ENCODE data around the gene GAP43. TPM values are rescaled to one million over a fixed set of nuclear protein-coding genes. Genes with fewer than 3 reads are reported as not detected.

Gene GAP43
- total and polyA plus RNA-seq, 4 donors: 0.06 to 0.60 (median 0.19) TPM

- Histone ChIP-seq H3K27ac (ENCODE audit: low read depth in 1 of 2, low read length in 1 of 2) (no peak overlapping the region), H3K4me1 (ENCODE audit: control insufficient read depth in 5 of 5, insufficient read depth in 5 of 5, low read length in 5 of 5) (peaks cover 0 to 12% (median 0%) of the 10 kb centered on the region in 5 donors), H3K36me3 (ENCODE audit: control insufficient read depth in 4 of 4, insufficient read depth in 4 of 4, low read length in 4 of 4) (no peaks in the 10 kb centered on the region), H3K4me3 (no peak overlapping the region), H3K9ac (ENCODE audit: insufficient read depth in 1 of 2, low read length in 2 of 2) (no peak overlapping the region), H3K9me3 (ENCODE audit: control insufficient read depth in 4 of 4, insufficient read depth in 3 of 4, low read length in 3 of 4) (no peaks in the 10 kb centered on the region), H3K27me3 (ENCODE audit: control insufficient read depth in 3 of 3, insufficient read depth in 3 of 3, low read length in 2 of 3) (peaks cover 0 to 39% (median 35%) of the 10 kb centered on the region in 3 donors)
- TF ChIP-seq CTCF (IDR thresholded peaks at IDR 0.05; ENCODE audit: control extremely low read depth, extremely low read depth): no peak
- ATAC-seq (ENCODE audit: insufficient read depth, low FRiP score): no peak
- no peak for DNase-seq
- 9 to 20% methylated on average over 11 of the region's 11 CpGs for WGBS, 2 donors
Measured at GRCh38 chr3:115624029-115624741, 875 bp downstream of the GAP43 start.

GRCh38 chr3:115624901-115625300 is 1.6 kb downstream of the GAP43 start:
- Histone ChIP-seq H3K27ac (ENCODE audit: low read depth in 1 of 2, low read length in 1 of 2) (no peak overlapping the region), H3K4me3 (no peak overlapping the region), H3K36me3 (ENCODE audit: control insufficient read depth in 4 of 4, insufficient read depth in 4 of 4, low read length in 4 of 4) (no peaks in the 10 kb centered on the region), H3K4me1 (ENCODE audit: control insufficient read depth in 5 of 5, insufficient read depth in 5 of 5, low read length in 5 of 5) (peaks cover 0 to 12% (median 0%) of the 10 kb centered on the region in 5 donors), H3K9me3 (ENCODE audit: control insufficient read depth in 4 of 4, insufficient read depth in 3 of 4, low read length in 3 of 4) (no peaks in the 10 kb centered on the region), H3K27me3 (ENCODE audit: control insufficient read depth in 3 of 3, insufficient read depth in 3 of 3, low read length in 2 of 3) (peaks cover 0 to 39% (median 35%) of the 10 kb centered on the region in 3 donors), H3K9ac (ENCODE audit: insufficient read depth in 1 of 2, low read length in 2 of 2) (no peak overlapping the region)
- ATAC-seq (ENCODE audit: insufficient read depth, low FRiP score): no peak
- 39 to 49% methylated on average over 5 of the region's 5 CpGs for WGBS, 2 donors
- DNase-seq: no peak
- no peak for TF ChIP-seq CTCF (IDR thresholded peaks at IDR 0.05; ENCODE audit: control extremely low read depth, extremely low read depth)

- no peak overlapping the region for H3K4me3 ChIP-seq
- DNase-seq (no peak), ATAC-seq (ENCODE audit: insufficient read depth, low FRiP score) (no peak)
- no peak for TF ChIP-seq CTCF (IDR thresholded peaks at IDR 0.05; ENCODE audit: control extremely low read depth, extremely low read depth)
- H3K36me3 ChIP-seq (ENCODE audit: control insufficient read depth in 4 of 4, insufficient read depth in 4 of 4, low read length in 4 of 4): no peaks in the 10 kb centered on the region
- H3K4me1 ChIP-seq (ENCODE audit: control insufficient read depth in 5 of 5, insufficient read depth in 5 of 5, low read length in 5 of 5): peaks cover 0 to 12% (median 0%) of the 10 kb centered on the region in 5 donors
- no peak overlapping the region for H3K27ac ChIP-seq (ENCODE audit: low read depth in 1 of 2, low read length in 1 of 2)
- WGBS, 2 donors: 19 to 24% methylated on average over 5 of the region's 5 CpGs
- H3K27me3 ChIP-seq (ENCODE audit: control insufficient read depth in 3 of 3, insufficient read depth in 3 of 3, low read length in 2 of 3): peaks cover 0 to 39% (median 35%) of the 10 kb centered on the region in 3 donors
- H3K9ac ChIP-seq (ENCODE audit: insufficient read depth in 1 of 2, low read length in 2 of 2): no peak overlapping the region
- H3K9me3 ChIP-seq (ENCODE audit: control insufficient read depth in 4 of 4, insufficient read depth in 3 of 4, low read length in 3 of 4): no peaks in the 10 kb centered on the region
Measured at GRCh38 chr3:115626006-115626409, 2.7 kb downstream of the GAP43 start.
